ENCODE data around the gene GK2. TPM values are rescaled to one million over a fixed set of nuclear protein-coding genes. Genes with fewer than 3 reads are reported as not detected.

GK2 gene
- total RNA-seq, 1 experiment from 2014 or later: not detected

DNA sequence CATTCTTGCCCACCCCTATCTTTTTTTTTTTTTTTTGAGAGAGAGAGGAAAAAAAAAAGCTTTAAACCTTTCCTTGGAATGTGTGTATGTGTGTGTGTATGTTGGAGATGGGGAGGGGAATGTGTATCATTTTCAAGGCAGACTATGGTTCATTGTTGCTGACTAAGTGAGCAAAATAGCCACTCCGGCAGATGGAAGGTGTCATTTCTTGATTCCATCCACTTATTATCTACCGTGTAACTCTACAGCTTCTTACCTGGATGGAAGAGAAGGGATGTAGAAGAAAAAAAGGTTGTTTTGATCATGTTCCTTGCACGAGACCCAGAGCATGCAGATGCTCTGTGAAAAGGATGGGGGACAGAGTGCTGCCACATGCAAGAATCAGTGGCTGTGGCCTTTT, 5.9 kb upstream of the GK2 start:
- Histone ChIP-seq H3K4me3 (ENCODE audit: low read depth in 2 of 2, low read length in 2 of 2) (no peak overlapping the region), H3K36me3 (ENCODE audit: control insufficient read depth, insufficient read depth, low read length) (no peaks in the 10 kb centered on the region), H3K4me1 (ENCODE audit: control insufficient read depth, insufficient read depth, low read length) (no peaks in the 10 kb centered on the region), H3K27me3 (ENCODE audit: control insufficient read depth, insufficient read depth, low read length) (no peaks in the 10 kb centered on the region), H3K9me3 (ENCODE audit: control insufficient read depth, insufficient read depth, low read depth, low read length) (no peaks in the 10 kb centered on the region), H3K27ac (ENCODE audit: low read length) (no peak overlapping the region)
- no peak for ATAC-seq
- BruUV-seq (replicated peaks): no TSS peak
- ChIA-PET CTCF (no interaction called here), POLR2A (no interaction called here)
- TF ChIP-seq POLR2AphosphoS5 (IDR thresholded peaks at IDR 0.05; ENCODE audit: low read depth, low read length) (no peak), TCF7L2 (IDR thresholded peaks at IDR 0.05; ENCODE audit: low read depth, low read length) (no peak), SIN3A (IDR thresholded peaks at IDR 0.05; ENCODE audit: borderline replicate concordance, insufficient read depth, low read depth, low read length) (no peak)
- TF ChIP-seq, protein P1, sequence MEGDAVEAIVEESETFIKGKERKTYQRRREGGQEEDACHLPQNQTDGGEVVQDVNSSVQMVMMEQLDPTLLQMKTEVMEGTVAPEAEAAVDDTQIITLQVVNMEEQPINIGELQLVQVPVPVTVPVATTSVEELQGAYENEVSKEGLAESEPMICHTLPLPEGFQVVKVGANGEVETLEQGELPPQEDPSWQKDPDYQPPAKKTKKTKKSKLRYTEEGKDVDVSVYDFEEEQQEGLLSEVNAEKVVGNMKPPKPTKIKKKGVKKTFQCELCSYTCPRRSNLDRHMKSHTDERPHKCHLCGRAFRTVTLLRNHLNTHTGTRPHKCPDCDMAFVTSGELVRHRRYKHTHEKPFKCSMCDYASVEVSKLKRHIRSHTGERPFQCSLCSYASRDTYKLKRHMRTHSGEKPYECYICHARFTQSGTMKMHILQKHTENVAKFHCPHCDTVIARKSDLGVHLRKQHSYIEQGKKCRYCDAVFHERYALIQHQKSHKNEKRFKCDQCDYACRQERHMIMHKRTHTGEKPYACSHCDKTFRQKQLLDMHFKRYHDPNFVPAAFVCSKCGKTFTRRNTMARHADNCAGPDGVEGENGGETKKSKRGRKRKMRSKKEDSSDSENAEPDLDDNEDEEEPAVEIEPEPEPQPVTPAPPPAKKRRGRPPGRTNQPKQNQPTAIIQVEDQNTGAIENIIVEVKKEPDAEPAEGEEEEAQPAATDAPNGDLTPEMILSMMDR (IDR thresholded peaks at IDR 0.05): no peak
- TF ChIP-seq, protein P2, sequence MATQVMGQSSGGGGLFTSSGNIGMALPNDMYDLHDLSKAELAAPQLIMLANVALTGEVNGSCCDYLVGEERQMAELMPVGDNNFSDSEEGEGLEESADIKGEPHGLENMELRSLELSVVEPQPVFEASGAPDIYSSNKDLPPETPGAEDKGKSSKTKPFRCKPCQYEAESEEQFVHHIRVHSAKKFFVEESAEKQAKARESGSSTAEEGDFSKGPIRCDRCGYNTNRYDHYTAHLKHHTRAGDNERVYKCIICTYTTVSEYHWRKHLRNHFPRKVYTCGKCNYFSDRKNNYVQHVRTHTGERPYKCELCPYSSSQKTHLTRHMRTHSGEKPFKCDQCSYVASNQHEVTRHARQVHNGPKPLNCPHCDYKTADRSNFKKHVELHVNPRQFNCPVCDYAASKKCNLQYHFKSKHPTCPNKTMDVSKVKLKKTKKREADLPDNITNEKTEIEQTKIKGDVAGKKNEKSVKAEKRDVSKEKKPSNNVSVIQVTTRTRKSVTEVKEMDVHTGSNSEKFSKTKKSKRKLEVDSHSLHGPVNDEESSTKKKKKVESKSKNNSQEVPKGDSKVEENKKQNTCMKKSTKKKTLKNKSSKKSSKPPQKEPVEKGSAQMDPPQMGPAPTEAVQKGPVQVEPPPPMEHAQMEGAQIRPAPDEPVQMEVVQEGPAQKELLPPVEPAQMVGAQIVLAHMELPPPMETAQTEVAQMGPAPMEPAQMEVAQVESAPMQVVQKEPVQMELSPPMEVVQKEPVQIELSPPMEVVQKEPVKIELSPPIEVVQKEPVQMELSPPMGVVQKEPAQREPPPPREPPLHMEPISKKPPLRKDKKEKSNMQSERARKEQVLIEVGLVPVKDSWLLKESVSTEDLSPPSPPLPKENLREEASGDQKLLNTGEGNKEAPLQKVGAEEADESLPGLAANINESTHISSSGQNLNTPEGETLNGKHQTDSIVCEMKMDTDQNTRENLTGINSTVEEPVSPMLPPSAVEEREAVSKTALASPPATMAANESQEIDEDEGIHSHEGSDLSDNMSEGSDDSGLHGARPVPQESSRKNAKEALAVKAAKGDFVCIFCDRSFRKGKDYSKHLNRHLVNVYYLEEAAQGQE (IDR thresholded peaks at IDR 0.05; ENCODE audit: insufficient read depth in 1 of 2, low read depth in 2 of 2, low read length in 1 of 2): no peak
- intact Hi-C loops (cut with micrococcal nuclease; ENCODE audit: unreplicated experiment): no loop called here
- DNase-seq (ENCODE audit: low read depth, low spot score): no peak
- in situ Hi-C loops (cut with HindIII; ENCODE audit: low pct_unique_long_range_greater_than_20kb, low sequenced_read_pairs): no loop called here

DNA sequence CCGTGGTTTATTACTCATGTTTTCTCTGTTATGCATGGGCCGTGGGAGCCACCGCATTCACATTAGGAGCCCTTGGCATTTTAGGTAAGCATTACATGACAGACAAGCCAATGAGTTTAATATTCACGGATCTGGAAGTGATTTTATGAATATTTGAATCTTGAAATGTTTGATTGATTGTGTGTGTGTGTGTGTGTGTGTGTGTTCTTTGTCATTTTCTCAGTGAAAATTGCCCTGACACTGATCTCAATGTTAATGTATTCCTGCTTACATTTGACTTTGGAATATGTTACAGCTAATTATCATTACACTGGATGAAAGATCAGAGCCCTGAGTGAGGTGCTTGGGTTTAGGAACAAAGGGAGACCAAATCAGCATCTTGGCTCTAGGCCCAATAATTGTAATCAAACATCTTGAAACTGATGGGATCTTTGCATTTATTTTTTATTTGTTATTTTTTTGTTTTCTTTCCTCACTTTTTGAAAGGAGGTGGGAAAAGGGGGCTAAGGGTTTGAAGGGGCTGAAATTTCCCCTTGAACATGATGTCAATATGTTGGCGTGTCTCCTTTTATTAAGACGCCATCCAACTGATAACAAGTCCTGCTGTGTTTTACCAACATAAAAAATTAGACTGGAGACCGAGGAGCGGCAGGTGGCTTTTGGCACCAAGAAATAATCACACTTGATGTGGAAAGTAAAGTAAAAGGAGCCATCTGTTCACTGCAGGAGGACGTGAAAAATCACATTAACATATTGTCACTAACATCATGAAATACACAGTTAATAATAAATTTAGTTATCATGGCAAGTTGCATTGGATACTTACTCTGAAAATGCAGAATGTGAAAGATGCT, 5.2 kb upstream of the GK2 start:
- H3K27me3 ChIP-seq (ENCODE audit: control insufficient read depth, insufficient read depth, low read length): no peaks in the 10 kb centered on the region
- ChIA-PET POLR2A (no interaction called here), CTCF (no interaction called here)
- ATAC-seq: no peak
- in situ Hi-C loops (cut with HindIII; ENCODE audit: low pct_unique_long_range_greater_than_20kb, low sequenced_read_pairs): no loop called here
- H3K9me3 ChIP-seq (ENCODE audit: control insufficient read depth, insufficient read depth, low read depth, low read length): no peaks in the 10 kb centered on the region
- BruUV-seq (replicated peaks): no TSS peak
- no peak overlapping the region for H3K4me3 ChIP-seq (ENCODE audit: low read depth in 2 of 2, low read length in 2 of 2)
- no peak for TF ChIP-seq POLR2AphosphoS5 (IDR thresholded peaks at IDR 0.05; ENCODE audit: low read depth, low read length)
- no peak for TF ChIP-seq SIN3A (IDR thresholded peaks at IDR 0.05; ENCODE audit: borderline replicate concordance, insufficient read depth, low read depth, low read length)
- TF ChIP-seq, protein P2 (IDR thresholded peaks at IDR 0.05; ENCODE audit: insufficient read depth in 1 of 2, low read depth in 2 of 2, low read length in 1 of 2): no peak
- TF ChIP-seq TCF7L2 (IDR thresholded peaks at IDR 0.05; ENCODE audit: low read depth, low read length): no peak
- TF ChIP-seq, protein P1 (IDR thresholded peaks at IDR 0.05): no peak
- H3K36me3 ChIP-seq (ENCODE audit: control insufficient read depth, insufficient read depth, low read length): no peaks in the 10 kb centered on the region
- DNase-seq (ENCODE audit: low read depth, low spot score): no peak
- H3K27ac ChIP-seq (ENCODE audit: low read length): no peak overlapping the region
- H3K4me1 ChIP-seq (ENCODE audit: control insufficient read depth, insufficient read depth, low read length): no peaks in the 10 kb centered on the region
- intact Hi-C loops (cut with micrococcal nuclease; ENCODE audit: unreplicated experiment): no loop called here
